H7 (cell line): Measurements from ENCODE around the gene AGAP1. TPM values are rescaled to one million over a fixed set of nuclear protein-coding genes. Genes with fewer than 3 reads are reported as not detected.

Source experiments
- DNase-seq: peaks from one replicate; pipeline ENCODE4 v3.0.0; 2012
- H3K27me3 ChIP-seq: 2 replicates; pipeline ENCODE4 v1.6.0; 2011; ENCODE audit warnings: mild to moderate bottlenecking, low read length; ENCODE audit not compliant: control insufficient read depth, insufficient read depth
- H3K36me3 ChIP-seq: replicated peaks from 2 replicates; pipeline ENCODE4 v1.5.1; 2011; ENCODE audit warnings: low read length; ENCODE audit not compliant: control insufficient read depth, insufficient read depth
- H3K4me3 ChIP-seq: 2 replicates; pipeline ENCODE4 v1.5.1; 2011; ENCODE audit warnings: low read depth, mild to moderate bottlenecking, control low read depth, low read length, moderate library complexity; ENCODE audit not compliant: insufficient read depth
- total RNA-seq: library from RNA; depleted of rRNA; stranded (reverse); fragments of >200 nt; shearing (Covaris generic); gene quantifications from 2 replicates; pipeline ENCODE4 v1.2.3, GENCODE V29; 2014

AGAP1 gene
- total RNA-seq, 1 experiment from 2014 or later: 12.6 TPM

GRCh38 chr2:235640377-235640776 lies 146.5 kb downstream of the AGAP1 start:
- DNase-seq: no peak
- Histone ChIP-seq H3K27me3 (no peaks in the 10 kb centered on the region), H3K4me3 (no peak overlapping the region), H3K36me3 (no peaks in the 10 kb centered on the region)

- no peak for DNase-seq
- Histone ChIP-seq H3K27me3 (no peaks in the 10 kb centered on the region), H3K36me3 (no peaks in the 10 kb centered on the region), H3K4me3 (no peak overlapping the region)
Measured at GRCh38 chr2:235640926-235641723, 147.3 kb downstream of the AGAP1 start.

- no peak for DNase-seq
- H3K4me3 ChIP-seq: no peak overlapping the region
- H3K27me3 ChIP-seq: no peaks in the 10 kb centered on the region
- no peaks in the 10 kb centered on the region for H3K36me3 ChIP-seq
Measured at GRCh38 chr2:235641956-235642355, 148.1 kb downstream of the AGAP1 start.

- H3K27me3 ChIP-seq: no peaks in the 10 kb centered on the region
- no peaks in the 10 kb centered on the region for H3K36me3 ChIP-seq
- no peak for DNase-seq
- H3K4me3 ChIP-seq: no peak overlapping the region
Measured at GRCh38 chr2:235642446-235643098, 148.7 kb downstream of the AGAP1 start.

- no peaks in the 10 kb centered on the region for H3K36me3 ChIP-seq
- no peaks in the 10 kb centered on the region for H3K27me3 ChIP-seq
- H3K4me3 ChIP-seq: no peak overlapping the region
- no peak for DNase-seq
Measured at GRCh38 chr2:235643680-235644511, 150.1 kb downstream of the AGAP1 start.

- no peak for DNase-seq
- Histone ChIP-seq H3K27me3 (no peaks in the 10 kb centered on the region), H3K4me3 (no peak overlapping the region), H3K36me3 (no peaks in the 10 kb centered on the region)
Measured at GRCh38 chr2:235647264-235647663, 153.4 kb downstream of the AGAP1 start.

- no peak for DNase-seq
- Histone ChIP-seq H3K4me3 (no peak overlapping the region), H3K36me3 (no peaks in the 10 kb centered on the region), H3K27me3 (no peaks in the 10 kb centered on the region)
Measured at GRCh38 chr2:235647877-235648276, 154.0 kb downstream of the AGAP1 start.

- no peak for DNase-seq
- H3K36me3 ChIP-seq: no peaks in the 10 kb centered on the region
- H3K27me3 ChIP-seq: no peaks in the 10 kb centered on the region
- no peak overlapping the region for H3K4me3 ChIP-seq
Measured at GRCh38 chr2:235649418-235649817, 155.6 kb downstream of the AGAP1 start.

GRCh38 chr2:235651643-235652042 lies 157.8 kb downstream of the AGAP1 start:
- H3K27me3 ChIP-seq: no peaks in the 10 kb centered on the region
- H3K36me3 ChIP-seq: no peaks in the 10 kb centered on the region
- no peak for DNase-seq
- H3K4me3 ChIP-seq: no peak overlapping the region

- no peaks in the 10 kb centered on the region for H3K36me3 ChIP-seq
- H3K27me3 ChIP-seq: no peaks in the 10 kb centered on the region
- no peak for DNase-seq
- no peak overlapping the region for H3K4me3 ChIP-seq
Measured at GRCh38 chr2:235654103-235654813, 160.4 kb downstream of the AGAP1 start.

- Histone ChIP-seq H3K27me3 (no peaks in the 10 kb centered on the region), H3K4me3 (peak overlapping the region; percentile 12), H3K36me3 (no peaks in the 10 kb centered on the region)
- peak; percentile 92 for DNase-seq
Measured at GRCh38 chr2:235658351-235659174, 164.7 kb downstream of the AGAP1 start.

- DNase-seq: no peak
- no peaks in the 10 kb centered on the region for H3K36me3 ChIP-seq
- H3K27me3 ChIP-seq: no peaks in the 10 kb centered on the region
Measured at GRCh38 chr2:235659767-235660322, 166.0 kb downstream of the AGAP1 start.

GRCh38 chr2:235660484-235661082 lies 166.7 kb downstream of the AGAP1 start:
- DNase-seq: no peak
- H3K27me3 ChIP-seq: no peaks in the 10 kb centered on the region
- no peaks in the 10 kb centered on the region for H3K36me3 ChIP-seq
- H3K4me3 ChIP-seq: no peak overlapping the region

More at GRCh38 chr2:235659767-235660322, 166.0 kb downstream of the AGAP1 start:
- H3K4me3 ChIP-seq: no peak overlapping the region
